ENCODE results near the gene MVP. TPM values are rescaled to one million over a fixed set of nuclear protein-coding genes. Genes with fewer than 3 reads are reported as not detected.

MVP gene
- total RNA-seq, 4 donors from 2014 or later, result 54.0 to 133 (median 97.6) TPM

Small RNA genes lying within 50 kb of the gene (small RNA-seq; reads per million reads assigned to genes)
- gene AC009133.6 (0 reads per million in 4 donors), gene AC120114.4 (0 reads per million in 4 donors)

Other genes with a start within 250 kb of the MVP start
- 1 to 10 TPM; 1.3 to 4.2 (median 2.8) TPM for gene SPN, start 157.2 kb upstream of the MVP start, total RNA-seq
- gene QPRT, start 141.3 kb upstream of the MVP start, total RNA-seq, result 1 to 10 TPM in 2 of 4 donors, under 1 TPM in 2; 0.40 to 3.6 (median 1.9) TPM
- 1 to 10 TPM in 3 of 4 donors, under 1 TPM in 1; 0.13 to 3.4 (median 1.6) TPM for gene C16orf54, start 74.5 kb upstream of the MVP start, total RNA-seq
- not detected for gene ZG16, start 42.2 kb upstream of the MVP start, total RNA-seq
- gene KIF22, start 29.7 kb upstream of the MVP start, total RNA-seq, result 10 to 100 TPM; 31.0 to 46.3 (median 37.6) TPM
- 10 to 100 TPM; 87.0 to 99.0 (median 97.3) TPM for gene MAZ, start 13.9 kb upstream of the MVP start, total RNA-seq
- 1 to 10 TPM in 1 of 4 donors, under 1 TPM in 2, not detected in 1; 0.40 to 1.9 (median 0.53) TPM for gene PRRT2, start 8.3 kb upstream of the MVP start, total RNA-seq
- gene PAGR1, start 4.3 kb upstream of the MVP start, total RNA-seq, result 10 to 100 TPM; 25.4 to 37.6 (median 32.8) TPM
- 10 to 100 TPM; 34.6 to 78.8 (median 44.6) TPM for gene CDIPT, start 42.8 kb downstream of the MVP start, total RNA-seq
- gene SEZ6L2, start 79.1 kb downstream of the MVP start, total RNA-seq, result 1 to 10 TPM in 2 of 4 donors, under 1 TPM in 1, not detected in 1; 0.22 to 2.8 (median 1.1) TPM
- gene ASPHD1, start 80.0 kb downstream of the MVP start, total RNA-seq, result under 1 TPM in 2 of 4 donors, not detected in 2; 0.32 to 0.61 TPM
- 10 to 100 TPM in 3 of 4 donors, 1 to 10 TPM in 1; 8.4 to 17.2 (median 13.9) TPM for gene KCTD13, start 105.8 kb downstream of the MVP start, total RNA-seq
- 100 to 1,000 TPM in 1 of 4 donors, 10 to 100 TPM in 3; 48.0 to 119 (median 80.0) TPM for gene TMEM219, start 141.6 kb downstream of the MVP start, total RNA-seq
- 10 to 100 TPM; 26.8 to 33.7 (median 30.4) TPM for gene TAOK2, start 153.4 kb downstream of the MVP start, total RNA-seq
- gene HIRIP3, start 175.2 kb downstream of the MVP start, total RNA-seq, result 10 to 100 TPM in 2 of 4 donors, 1 to 10 TPM in 2; 5.1 to 12.8 (median 9.7) TPM
- gene INO80E, start 175.8 kb downstream of the MVP start, total RNA-seq, result 10 to 100 TPM; 34.3 to 59.9 (median 48.0) TPM
- gene DOC2A, start 190.6 kb downstream of the MVP start, total RNA-seq, result under 1 TPM in 2 of 4 donors, not detected in 2; 0.50 to 0.76 TPM
- not detected for gene C16orf92, start 202.7 kb downstream of the MVP start, total RNA-seq
- not detected for gene TLCD3B, start 210.8 kb downstream of the MVP start, total RNA-seq
- gene ALDOA, start 245.3 kb downstream of the MVP start, total RNA-seq, result 1,000 to 10,000 TPM; 1,024 to 1,551 (median 1,380) TPM